ENCODE measurements around the gene LMTK2.

Gene LMTK2

DNA sequence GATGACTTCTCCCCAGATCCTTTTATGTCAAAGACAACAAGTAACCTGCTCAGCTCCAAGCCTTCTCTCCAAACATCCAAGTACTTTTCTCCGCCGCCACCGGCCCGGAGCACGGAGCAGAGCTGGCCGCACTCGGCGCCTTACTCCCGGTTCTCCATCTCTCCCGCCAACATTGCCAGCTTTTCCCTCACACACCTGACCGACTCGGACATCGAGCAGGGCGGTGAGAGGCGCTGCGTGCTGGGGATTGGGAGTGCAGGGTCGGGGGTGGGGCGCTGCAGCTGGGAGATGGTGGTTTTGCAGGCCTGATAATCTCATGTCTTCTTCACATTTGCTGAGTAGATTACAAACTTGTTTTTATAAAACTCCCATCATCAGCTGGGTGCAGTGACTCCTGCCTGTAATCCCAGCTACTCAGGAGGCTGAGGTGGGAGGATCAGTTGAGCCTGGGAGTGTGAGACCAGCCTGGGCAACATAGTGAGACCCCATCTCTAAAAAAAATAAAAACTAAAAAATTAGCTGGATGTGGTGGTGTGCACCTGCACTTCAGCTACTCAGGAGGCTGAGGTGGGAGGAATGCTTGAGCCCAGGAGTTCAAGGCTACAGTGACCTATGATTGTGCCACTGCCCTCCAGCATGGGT is 97.4 kb downstream of the LMTK2 start:
- no peak for DNase-seq (ENCODE audit: extremely low read depth, low read depth)
- TF ChIP-seq, protein P1, sequence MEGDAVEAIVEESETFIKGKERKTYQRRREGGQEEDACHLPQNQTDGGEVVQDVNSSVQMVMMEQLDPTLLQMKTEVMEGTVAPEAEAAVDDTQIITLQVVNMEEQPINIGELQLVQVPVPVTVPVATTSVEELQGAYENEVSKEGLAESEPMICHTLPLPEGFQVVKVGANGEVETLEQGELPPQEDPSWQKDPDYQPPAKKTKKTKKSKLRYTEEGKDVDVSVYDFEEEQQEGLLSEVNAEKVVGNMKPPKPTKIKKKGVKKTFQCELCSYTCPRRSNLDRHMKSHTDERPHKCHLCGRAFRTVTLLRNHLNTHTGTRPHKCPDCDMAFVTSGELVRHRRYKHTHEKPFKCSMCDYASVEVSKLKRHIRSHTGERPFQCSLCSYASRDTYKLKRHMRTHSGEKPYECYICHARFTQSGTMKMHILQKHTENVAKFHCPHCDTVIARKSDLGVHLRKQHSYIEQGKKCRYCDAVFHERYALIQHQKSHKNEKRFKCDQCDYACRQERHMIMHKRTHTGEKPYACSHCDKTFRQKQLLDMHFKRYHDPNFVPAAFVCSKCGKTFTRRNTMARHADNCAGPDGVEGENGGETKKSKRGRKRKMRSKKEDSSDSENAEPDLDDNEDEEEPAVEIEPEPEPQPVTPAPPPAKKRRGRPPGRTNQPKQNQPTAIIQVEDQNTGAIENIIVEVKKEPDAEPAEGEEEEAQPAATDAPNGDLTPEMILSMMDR (IDR thresholded peaks at IDR 0.05; ENCODE audit: low read depth, low read length): no peak

DNA sequence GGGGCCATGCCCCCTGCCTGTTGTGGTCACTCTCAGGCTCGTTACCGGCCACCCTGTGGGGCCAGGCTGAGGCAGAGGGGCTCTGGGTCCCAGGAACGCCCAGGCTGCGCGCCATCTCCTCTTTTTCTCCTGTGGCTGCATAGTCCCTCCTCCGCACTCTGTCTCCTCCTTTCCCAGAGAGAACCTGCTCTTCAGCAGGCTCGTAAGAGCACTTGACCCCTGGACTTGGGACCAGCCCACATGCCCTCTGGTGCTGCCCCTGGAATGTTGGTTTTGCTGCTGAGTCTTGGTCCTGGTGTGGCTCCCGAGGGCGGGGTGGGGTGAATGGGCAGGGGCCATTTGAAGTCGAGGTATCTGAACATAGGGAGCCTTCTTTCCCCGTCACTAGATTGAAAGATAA is 98.0 kb downstream of the LMTK2 start:
- DNase-seq (ENCODE audit: extremely low read depth, low read depth): no peak
- TF ChIP-seq, protein P1 (IDR thresholded peaks at IDR 0.05; ENCODE audit: low read depth, low read length): no peak

DNA sequence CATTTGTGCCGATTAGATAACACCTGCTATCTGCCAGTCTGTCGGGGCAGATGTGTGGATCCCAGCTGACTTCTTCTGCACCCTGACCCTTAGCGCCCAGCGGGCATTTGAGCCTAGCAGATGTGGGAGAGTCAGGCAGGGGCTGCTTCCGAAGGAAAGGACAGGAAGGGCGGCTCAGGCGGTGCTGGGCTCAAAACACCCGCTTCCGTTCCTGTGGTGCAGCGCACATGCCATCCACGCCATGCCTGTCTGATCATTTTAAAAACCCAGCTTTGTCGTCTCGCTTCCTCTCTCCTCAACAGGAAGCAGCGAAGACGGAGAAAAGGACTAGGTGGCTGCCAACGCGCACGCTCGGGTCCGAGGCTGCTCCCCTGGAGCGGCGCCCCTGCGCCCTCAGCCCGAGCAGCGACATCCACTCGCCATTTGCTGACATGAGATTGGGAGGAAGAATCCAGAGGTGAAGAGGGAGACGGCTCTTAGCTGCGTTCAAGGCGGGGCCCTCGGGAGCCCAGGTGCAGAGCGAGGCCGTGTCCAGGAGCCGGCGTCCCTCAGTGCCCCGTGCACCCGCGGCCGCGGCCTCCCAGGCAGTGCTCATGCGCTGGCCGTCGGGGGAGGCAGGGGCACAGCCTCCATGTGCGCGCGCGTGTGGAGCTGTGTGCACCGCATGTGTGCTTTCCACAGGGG is 98.6 kb downstream of the LMTK2 start:
- no peak for DNase-seq (ENCODE audit: extremely low read depth, low read depth)
- TF ChIP-seq, protein P1 (IDR thresholded peaks at IDR 0.05; ENCODE audit: low read depth, low read length): no peak

DNA sequence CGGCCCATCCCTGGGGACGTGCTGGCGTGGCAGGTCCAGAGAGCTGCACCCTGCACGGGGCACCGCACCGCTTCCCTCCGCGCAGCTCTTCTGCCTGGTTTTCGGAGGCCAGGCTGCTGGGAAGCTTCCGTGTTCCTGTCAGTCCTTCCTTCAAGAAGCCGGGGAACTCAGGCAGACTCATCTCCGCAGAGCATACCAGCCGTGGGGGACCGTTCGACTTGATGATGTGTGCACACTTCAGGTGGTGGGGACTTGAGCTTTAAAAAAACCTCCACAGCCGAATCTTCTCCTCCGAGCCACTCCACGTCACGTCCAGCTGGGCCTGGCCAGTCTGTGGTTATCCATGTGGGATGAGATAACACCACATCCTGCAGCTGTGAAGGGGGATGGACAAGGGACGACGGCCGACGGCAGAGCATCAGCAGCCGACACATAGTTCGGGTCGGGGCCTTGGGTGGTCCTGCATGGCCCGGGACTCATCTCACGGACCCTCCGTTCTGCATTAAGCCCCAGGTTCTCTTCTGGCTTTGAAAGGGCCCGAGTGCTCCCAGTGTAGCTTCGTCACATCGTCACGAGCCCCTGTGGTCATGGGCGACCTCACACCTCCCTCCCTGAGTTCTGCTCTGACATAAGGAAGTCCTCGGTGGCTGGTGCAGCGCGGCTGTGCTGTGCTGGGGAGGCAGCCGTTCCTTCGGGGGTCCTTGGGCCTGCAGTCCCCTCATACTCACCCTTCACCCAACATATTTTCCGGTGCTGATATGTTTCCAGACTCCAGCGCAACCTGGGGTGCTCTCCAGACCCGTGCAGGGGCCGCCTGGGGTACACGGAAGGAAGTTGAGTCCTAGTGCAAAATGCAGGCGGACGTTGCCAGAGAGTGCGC is 100.0 kb downstream of the LMTK2 start:
- TF ChIP-seq, protein P1 (IDR thresholded peaks at IDR 0.05; ENCODE audit: low read depth, low read length): no peak
- DNase-seq (ENCODE audit: extremely low read depth, low read depth): no peak

DNA sequence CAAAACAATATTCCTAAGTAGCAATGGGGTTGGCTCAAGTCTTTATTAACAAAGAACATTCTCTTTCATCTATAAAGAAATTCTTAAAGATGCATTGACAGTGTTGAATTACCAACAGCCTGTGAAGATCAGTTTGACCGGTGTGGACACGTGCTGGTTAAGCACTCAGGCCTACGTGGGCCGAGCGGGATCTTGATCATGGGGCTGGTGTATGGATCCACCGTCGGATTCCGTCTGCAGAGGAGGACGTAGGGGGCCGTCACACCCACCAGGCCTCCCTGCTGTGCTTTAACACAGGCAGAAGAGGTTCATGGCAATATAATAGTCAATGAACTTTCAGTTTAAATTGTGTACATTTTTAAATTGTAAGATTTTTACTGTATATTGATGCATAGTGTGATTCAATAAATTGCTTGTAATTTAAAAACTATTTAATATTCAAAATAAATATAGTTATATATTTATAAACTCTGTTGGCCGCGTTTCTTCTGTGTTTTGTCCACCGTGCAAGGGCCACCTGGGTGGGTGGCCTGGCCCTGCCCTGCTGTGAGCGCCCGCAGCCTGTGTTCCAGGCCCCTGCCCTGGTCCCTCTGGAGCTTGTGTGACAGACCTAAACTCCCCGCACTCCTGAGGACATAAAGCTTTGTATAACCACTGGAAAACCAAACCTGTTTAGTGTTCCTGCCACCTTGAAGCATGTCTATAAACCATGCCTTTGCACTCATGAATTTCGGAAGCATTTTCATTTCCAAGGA is 102.7 kb downstream of the LMTK2 start:
- no peak for DNase-seq (ENCODE audit: extremely low read depth, low read depth)
- TF ChIP-seq, protein P1 (IDR thresholded peaks at IDR 0.05; ENCODE audit: low read depth, low read length): no peak

DNA sequence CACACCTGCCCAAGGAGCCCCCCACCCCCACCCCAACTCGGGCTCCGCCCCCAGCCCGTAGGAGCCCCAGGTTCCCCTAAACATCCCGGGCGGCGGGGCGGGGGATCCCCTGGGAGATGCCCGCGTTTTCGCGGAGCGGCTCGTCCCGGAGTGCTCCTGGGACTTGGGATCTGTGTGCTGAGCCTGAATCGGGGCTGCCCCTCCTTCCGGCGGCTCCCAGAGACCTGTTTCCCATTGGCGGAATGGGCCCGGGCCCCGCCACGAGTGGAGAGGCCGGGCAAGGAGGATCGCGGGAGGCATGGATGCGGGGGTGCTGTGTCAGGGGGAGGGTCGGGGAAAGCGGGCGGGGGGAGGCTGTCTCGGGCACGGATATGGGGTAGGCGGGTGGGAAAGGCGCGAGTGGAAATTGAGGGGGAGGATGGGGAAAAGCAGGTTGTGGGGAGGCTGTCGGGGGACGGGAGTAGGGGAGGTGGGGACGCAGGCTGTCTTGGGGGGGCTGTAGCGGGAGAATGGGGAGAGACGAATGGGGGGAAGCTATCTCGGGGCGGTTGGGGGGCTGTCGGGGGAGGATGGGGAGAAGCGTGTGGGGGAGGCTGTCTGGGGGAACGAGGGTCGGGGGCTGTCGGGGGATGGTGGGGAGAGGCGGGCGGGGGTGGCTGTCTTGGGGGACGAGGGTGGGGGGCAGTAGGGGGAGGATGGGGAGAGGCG is 104.0 kb downstream of the LMTK2 start:
- TF ChIP-seq, protein P1 (IDR thresholded peaks at IDR 0.05; ENCODE audit: low read depth, low read length): no peak
- DNase-seq (ENCODE audit: extremely low read depth, low read depth): no peak
